GM06990 (cell line): ENCODE measurements around the gene PRKCH.

ENCODE experiments used
- DNase-seq: peaks from one replicate; pipeline ENCODE4 v3.0.0-alpha.2; 2011; ENCODE audit not compliant: insufficient read length; ENCODE audit errors: extremely low read depth
- H3K27me3 ChIP-seq: replicated peaks from 2 replicates; pipeline ENCODE4 v1.6.0; 2011; ENCODE audit warnings: low read length; ENCODE audit not compliant: control insufficient read depth, insufficient read depth
- H3K36me3 ChIP-seq: 2 replicates; pipeline ENCODE4 v1.5.1; 2011; ENCODE audit warnings: low read length; ENCODE audit not compliant: control insufficient read depth, insufficient read depth
- H3K4me3 ChIP-seq: replicated peaks from 2 replicates; pipeline ENCODE4 v1.5.1; 2011; ENCODE audit warnings: low read depth, mild to moderate bottlenecking, control low read depth, low read length
- CTCF ChIP-seq: IDR thresholded peaks from 2 replicates; pipeline ENCODE4 v1.5.1; 2011; ENCODE audit warnings: low read length, control low read depth, mild to moderate bottlenecking, inconsistent platforms; ENCODE audit not compliant: insufficient read depth, poor library complexity, severe bottlenecking

Gene PRKCH

GRCh38 chr14:61347826-61348443 lies 26.6 kb downstream of the PRKCH start:
- Histone ChIP-seq H3K4me3 (no peak overlapping the region), H3K36me3 (no peaks in the 10 kb centered on the region), H3K27me3 (no peaks in the 10 kb centered on the region)
- no peak for TF ChIP-seq CTCF
- no peak for DNase-seq

- H3K27me3 ChIP-seq: no peaks in the 10 kb centered on the region
- no peak for TF ChIP-seq CTCF
- H3K4me3 ChIP-seq: no peak overlapping the region
- no peak for DNase-seq
- no peaks in the 10 kb centered on the region for H3K36me3 ChIP-seq
Measured at GRCh38 chr14:61350427-61351270, 29.3 kb downstream of the PRKCH start.

- DNase-seq: no peak
- Histone ChIP-seq H3K36me3 (no peaks in the 10 kb centered on the region), H3K4me3 (no peak overlapping the region), H3K27me3 (no peaks in the 10 kb centered on the region)
- no peak for TF ChIP-seq CTCF
Measured at GRCh38 chr14:61351477-61351876, 30.1 kb downstream of the PRKCH start.

GRCh38 chr14:61355892-61356325 lies 34.5 kb downstream of the PRKCH start:
- no peak overlapping the region for H3K4me3 ChIP-seq
- TF ChIP-seq CTCF: no peak
- no peaks in the 10 kb centered on the region for H3K27me3 ChIP-seq
- DNase-seq: no peak
- H3K36me3 ChIP-seq: no peaks in the 10 kb centered on the region

- Histone ChIP-seq H3K36me3 (no peaks in the 10 kb centered on the region), H3K27me3 (no peaks in the 10 kb centered on the region), H3K4me3 (no peak overlapping the region)
- no peak for DNase-seq
- TF ChIP-seq CTCF: no peak
Measured at GRCh38 chr14:61357123-61357522, 35.7 kb downstream of the PRKCH start.
